ENCODE measurements around the gene MAML1.

The MAML1 gene

DNA sequence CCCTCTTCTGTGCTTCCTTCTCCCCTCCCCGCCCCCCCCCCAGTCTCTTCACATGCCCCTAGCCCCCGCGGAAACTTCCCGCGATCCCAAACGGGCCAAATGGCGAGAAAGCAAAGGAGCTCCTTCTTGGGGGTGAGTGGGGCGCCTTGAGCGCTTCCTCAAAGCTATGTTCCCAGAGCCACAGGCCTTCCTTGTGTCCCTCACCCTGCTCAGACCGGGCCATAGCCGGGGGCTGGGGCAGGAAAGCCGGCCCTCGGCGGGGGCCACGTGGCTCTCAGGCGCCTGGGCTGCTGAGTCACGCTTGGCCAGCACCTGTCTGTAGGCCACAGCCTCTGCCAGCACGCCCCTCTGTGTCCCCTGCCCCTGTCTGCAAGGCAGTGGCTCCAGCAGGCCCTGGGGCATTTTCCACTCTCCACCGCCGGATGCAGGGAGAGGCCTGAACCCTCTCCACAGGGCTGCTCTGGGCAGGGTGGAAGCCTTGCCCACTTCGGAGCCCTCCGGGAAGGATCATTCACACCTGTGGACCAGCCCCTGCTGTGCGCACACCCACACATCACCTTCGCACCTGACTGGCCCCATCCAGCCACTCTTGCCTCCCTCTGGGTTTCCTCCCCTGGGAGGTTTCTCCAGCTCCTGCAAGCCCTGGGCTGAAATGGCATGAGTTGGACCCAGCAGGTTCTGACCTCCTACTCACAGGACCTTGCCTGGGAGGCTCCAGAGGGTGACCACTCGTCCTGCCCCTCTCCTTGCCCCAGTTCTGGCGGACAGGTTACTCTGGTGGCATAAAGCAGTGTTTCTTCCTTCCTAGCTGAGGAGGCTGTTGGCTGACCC lies 86.9 kb downstream of the MAML1 start:
- peaks cover 72% of the 10 kb centered on the region for H3K4me1 ChIP-seq (ENCODE audit: control insufficient read depth, insufficient read depth, low read length)
- peak overlapping the region; percentile 78 to 95 for H3K9ac ChIP-seq (ENCODE audit: low read length in 2 of 2)
- peak overlapping the region; percentile 89 to 93 for H3K4me3 ChIP-seq (ENCODE audit: low read length in 2 of 2)
- peaks cover 15 to 17% of the 10 kb centered on the region in 2 donors for H3K36me3 ChIP-seq (ENCODE audit: control insufficient read depth in 2 of 2, insufficient read depth in 2 of 2, low read length in 2 of 2)
- H3K27ac ChIP-seq (ENCODE audit: low read length) = peak overlapping the region; percentile 99
- H3K9me3 ChIP-seq (ENCODE audit: control insufficient read depth in 2 of 2, low read length in 2 of 2) = no peaks in the 10 kb centered on the region
- no peaks in the 10 kb centered on the region for H3K27me3 ChIP-seq (ENCODE audit: control insufficient read depth in 1 of 2, insufficient read depth in 2 of 2, low read length in 2 of 2)

- H3K9ac ChIP-seq (ENCODE audit: low read length in 2 of 2) = peak overlapping the region; percentile 78 to 95
- peak overlapping the region; percentile 99 for H3K27ac ChIP-seq (ENCODE audit: low read length)
- peaks cover 77% of the 10 kb centered on the region for H3K4me1 ChIP-seq (ENCODE audit: control insufficient read depth, insufficient read depth, low read length)
- H3K27me3 ChIP-seq (ENCODE audit: control insufficient read depth in 1 of 2, insufficient read depth in 2 of 2, low read length in 2 of 2) = no peaks in the 10 kb centered on the region
- H3K4me3 ChIP-seq (ENCODE audit: low read length in 2 of 2) = peak overlapping the region; percentile 89 to 93
- peaks cover 21 to 23% of the 10 kb centered on the region in 2 donors for H3K36me3 ChIP-seq (ENCODE audit: control insufficient read depth in 2 of 2, insufficient read depth in 2 of 2, low read length in 2 of 2)
- no peaks in the 10 kb centered on the region for H3K9me3 ChIP-seq (ENCODE audit: control insufficient read depth in 2 of 2, low read length in 2 of 2)
Observed at GRCh38 chr5:179820127-179820482, 87.5 kb downstream of the MAML1 start.

DNA sequence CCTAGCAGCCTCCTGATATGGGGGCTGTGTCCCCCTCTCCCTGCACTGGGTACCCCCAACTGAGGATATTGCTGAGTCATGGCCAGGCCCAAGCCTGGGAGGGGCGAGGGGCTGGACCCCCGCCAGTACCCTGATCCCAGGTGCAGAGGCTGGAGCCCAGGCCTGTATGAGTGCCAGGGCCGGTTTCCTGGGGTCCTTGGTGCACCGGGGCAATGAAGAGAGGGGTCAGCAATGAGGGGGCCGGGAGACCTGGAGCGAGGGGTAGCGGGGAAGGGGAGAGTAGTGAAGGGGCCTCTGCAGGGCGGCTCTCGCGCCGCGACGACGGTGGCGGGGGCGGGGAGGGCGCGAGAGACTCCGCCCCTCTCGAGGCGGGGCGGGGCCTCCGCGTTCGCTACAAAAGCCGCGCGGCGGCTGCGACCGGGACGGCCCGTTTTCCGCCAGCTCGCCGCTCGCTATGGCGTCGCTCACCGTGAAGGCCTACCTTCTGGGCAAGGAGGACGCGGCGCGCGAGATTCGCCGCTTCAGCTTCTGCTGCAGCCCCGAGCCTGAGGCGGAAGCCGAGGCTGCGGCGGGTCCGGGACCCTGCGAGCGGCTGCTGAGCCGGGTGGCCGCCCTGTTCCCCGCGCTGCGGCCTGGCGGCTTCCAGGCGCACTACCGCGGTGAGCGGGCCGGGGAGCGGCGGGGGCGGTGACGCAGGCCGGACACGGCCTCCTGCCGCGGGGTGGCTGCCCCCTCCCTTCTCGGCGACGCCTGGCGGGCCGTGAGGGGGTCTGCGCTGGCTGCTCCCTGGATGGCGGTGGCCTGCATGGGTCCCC lies 88.1 kb downstream of the MAML1 start, which contains the start of gene SQSTM1:
TSS of gene SQSTM1 (plus strand) at position 423 of the 815 bp plus-strand sequence. CDS start at position 455, 32 bp downstream.
- H3K9me3 ChIP-seq (ENCODE audit: control insufficient read depth in 2 of 2, low read length in 2 of 2) = no peaks in the 10 kb centered on the region
- no peaks in the 10 kb centered on the region for H3K27me3 ChIP-seq (ENCODE audit: control insufficient read depth in 1 of 2, insufficient read depth in 2 of 2, low read length in 2 of 2)
- peak within 1 kb of the TSS; percentile 95 to 96 for H3K9ac ChIP-seq (ENCODE audit: low read length in 2 of 2)
- peaks cover 25 to 29% of the 10 kb centered on the region in 2 donors for H3K36me3 ChIP-seq (ENCODE audit: control insufficient read depth in 2 of 2, insufficient read depth in 2 of 2, low read length in 2 of 2)
- H3K4me1 ChIP-seq (ENCODE audit: control insufficient read depth, insufficient read depth, low read length) = peaks cover 83% of the 10 kb centered on the region
- peak within 1 kb of the TSS; percentile 89 to 93 for H3K4me3 ChIP-seq (ENCODE audit: low read length in 2 of 2)
- H3K27ac ChIP-seq (ENCODE audit: low read length) = peak within 1 kb of the TSS; percentile 99

DNA sequence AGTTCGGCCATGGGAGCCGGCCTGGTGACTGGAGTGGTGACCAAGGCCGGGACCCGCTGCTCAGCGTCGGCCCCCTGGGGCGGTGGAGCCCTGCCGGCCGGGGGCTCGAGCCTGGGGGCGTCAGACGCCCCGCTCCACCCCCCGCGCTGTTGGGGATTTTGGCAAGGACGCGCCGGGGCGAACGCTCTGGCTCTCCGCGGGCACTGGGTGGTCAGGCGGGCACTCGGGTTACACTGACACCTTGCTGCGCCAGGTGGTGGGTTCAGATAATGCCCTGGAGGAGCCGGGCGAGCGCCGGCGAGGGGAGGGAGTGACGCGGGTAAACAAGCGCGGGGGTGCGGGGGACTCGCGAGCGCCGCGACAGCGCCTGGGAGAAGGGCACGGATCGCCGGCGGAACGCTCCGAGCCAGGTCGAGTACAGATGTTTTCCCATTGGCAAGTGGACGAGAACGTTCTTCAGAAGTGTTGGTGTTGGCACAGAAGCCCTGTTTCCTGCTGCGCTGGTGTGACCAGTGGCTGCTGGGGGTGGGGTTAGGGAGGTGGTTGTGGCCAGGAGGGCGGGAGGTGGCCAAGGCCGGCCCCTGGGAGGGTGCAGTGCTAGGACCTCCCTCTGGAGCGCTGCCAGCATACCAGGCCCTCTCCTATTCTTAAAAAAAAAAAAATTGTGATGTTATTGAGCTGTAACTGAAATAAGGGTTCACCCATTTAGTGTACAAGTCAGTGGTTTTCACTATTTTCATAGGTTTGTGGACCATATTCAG lies 88.9 kb downstream of the MAML1 start:
- no peaks in the 10 kb centered on the region for H3K27me3 ChIP-seq (ENCODE audit: control insufficient read depth in 1 of 2, insufficient read depth in 2 of 2, low read length in 2 of 2)
- H3K36me3 ChIP-seq (ENCODE audit: control insufficient read depth in 2 of 2, insufficient read depth in 2 of 2, low read length in 2 of 2) = peaks cover 31 to 34% of the 10 kb centered on the region in 2 donors
- peak overlapping the region; percentile 99 for H3K27ac ChIP-seq (ENCODE audit: low read length)
- H3K9ac ChIP-seq (ENCODE audit: low read length in 2 of 2) = peak overlapping the region; percentile 95 to 96
- no peaks in the 10 kb centered on the region for H3K9me3 ChIP-seq (ENCODE audit: control insufficient read depth in 2 of 2, low read length in 2 of 2)
- H3K4me3 ChIP-seq (ENCODE audit: low read length in 2 of 2) = peak overlapping the region; percentile 89 to 93
- H3K4me1 ChIP-seq (ENCODE audit: control insufficient read depth, insufficient read depth, low read length) = peaks cover 83% of the 10 kb centered on the region

- H3K4me3 ChIP-seq (ENCODE audit: low read length in 2 of 2) = peak overlapping the region; percentile 89 to 93
- no peaks in the 10 kb centered on the region for H3K9me3 ChIP-seq (ENCODE audit: control insufficient read depth in 2 of 2, low read length in 2 of 2)
- peaks cover 35 to 37% of the 10 kb centered on the region in 2 donors for H3K36me3 ChIP-seq (ENCODE audit: control insufficient read depth in 2 of 2, insufficient read depth in 2 of 2, low read length in 2 of 2)
- peak overlapping the region; percentile 75 to 95 for H3K9ac ChIP-seq (ENCODE audit: low read length in 2 of 2)
- H3K27me3 ChIP-seq (ENCODE audit: control insufficient read depth in 1 of 2, insufficient read depth in 2 of 2, low read length in 2 of 2) = no peaks in the 10 kb centered on the region
- peak overlapping the region; percentile 31 for H3K27ac ChIP-seq (ENCODE audit: low read length)
- peaks cover 79% of the 10 kb centered on the region for H3K4me1 ChIP-seq (ENCODE audit: control insufficient read depth, insufficient read depth, low read length)
Observed at GRCh38 chr5:179822059-179822432, 89.4 kb downstream of the MAML1 start.

DNA sequence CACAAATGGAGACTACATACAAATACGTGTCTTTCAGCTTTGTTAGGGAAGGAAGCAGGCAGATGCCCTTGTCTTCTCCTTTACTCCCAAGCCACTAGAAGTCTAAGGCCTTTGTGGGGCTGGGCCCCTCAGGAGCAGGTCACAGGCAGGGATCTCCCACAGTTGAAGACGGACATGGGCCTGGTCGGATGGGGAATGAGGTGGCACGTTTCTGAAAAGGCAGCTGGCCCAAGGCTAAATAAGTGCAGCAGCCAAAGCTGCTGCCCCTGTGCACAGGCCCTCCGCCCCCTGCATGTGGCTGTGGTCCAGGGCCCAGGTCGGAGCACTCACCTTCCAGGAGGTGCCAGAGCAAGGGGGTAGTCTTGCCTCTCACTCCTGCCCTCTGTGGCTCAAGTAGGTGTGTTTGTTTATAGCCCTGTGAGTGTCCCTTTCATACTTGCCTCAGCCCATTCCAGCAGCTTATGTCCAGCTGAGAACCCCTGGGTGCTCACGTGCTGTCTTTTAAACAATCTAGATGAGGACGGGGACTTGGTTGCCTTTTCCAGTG lies 89.9 kb downstream of the MAML1 start:
- no peaks in the 10 kb centered on the region for H3K27me3 ChIP-seq (ENCODE audit: control insufficient read depth in 1 of 2, insufficient read depth in 2 of 2, low read length in 2 of 2)
- peaks cover 38 to 39% of the 10 kb centered on the region in 2 donors for H3K36me3 ChIP-seq (ENCODE audit: control insufficient read depth in 2 of 2, insufficient read depth in 2 of 2, low read length in 2 of 2)
- no peaks in the 10 kb centered on the region for H3K9me3 ChIP-seq (ENCODE audit: control insufficient read depth in 2 of 2, low read length in 2 of 2)
- peak overlapping the region; percentile 89 to 93 for H3K4me3 ChIP-seq (ENCODE audit: low read length in 2 of 2)
- peaks cover 77% of the 10 kb centered on the region for H3K4me1 ChIP-seq (ENCODE audit: control insufficient read depth, insufficient read depth, low read length)
- peak overlapping the region; percentile 60 to 95 for H3K9ac ChIP-seq (ENCODE audit: low read length in 2 of 2)
- peak overlapping the region; percentile 31 for H3K27ac ChIP-seq (ENCODE audit: low read length)

DNA sequence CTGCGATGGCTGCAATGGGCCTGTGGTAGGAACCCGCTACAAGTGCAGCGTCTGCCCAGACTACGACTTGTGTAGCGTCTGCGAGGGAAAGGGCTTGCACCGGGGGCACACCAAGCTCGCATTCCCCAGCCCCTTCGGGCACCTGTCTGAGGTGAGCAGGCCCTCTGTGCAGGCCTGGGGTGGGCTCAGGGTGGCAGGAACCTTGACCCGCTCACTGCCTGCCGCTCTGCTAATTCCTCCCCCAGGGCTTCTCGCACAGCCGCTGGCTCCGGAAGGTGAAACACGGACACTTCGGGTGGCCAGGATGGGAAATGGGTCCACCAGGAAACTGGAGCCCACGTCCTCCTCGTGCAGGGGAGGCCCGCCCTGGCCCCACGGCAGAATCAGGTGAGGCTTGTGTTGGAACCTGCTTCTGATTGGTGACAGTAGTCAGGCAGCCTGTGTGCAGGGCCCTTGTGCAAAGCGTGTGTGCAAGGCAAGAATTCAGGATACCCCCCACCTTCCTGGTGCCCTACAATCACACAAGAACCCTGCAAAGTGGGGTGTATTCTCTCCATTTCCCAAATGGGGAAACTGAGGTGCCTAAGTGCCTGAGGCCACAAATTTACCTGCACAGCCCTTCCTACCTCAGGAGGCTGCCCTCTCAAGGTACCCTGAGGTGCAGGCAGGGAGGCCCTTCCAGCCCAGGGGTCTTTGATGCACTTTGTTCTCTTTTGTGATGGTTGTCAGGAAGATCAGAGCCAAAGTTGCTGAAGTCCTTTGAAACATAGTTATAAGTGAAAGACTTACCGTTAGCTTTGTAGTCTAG lies 91.5 kb downstream of the MAML1 start:
- Histone ChIP-seq H3K4me3 (ENCODE audit: low read length in 2 of 2) (peak overlapping the region in 1 of 2 donors; percentile 15), H3K27ac (ENCODE audit: low read length) (no peak overlapping the region), H3K9ac (ENCODE audit: low read length in 2 of 2) (no peak overlapping the region), H3K4me1 (ENCODE audit: control insufficient read depth, insufficient read depth, low read length) (peaks cover 68% of the 10 kb centered on the region), H3K36me3 (ENCODE audit: control insufficient read depth in 2 of 2, insufficient read depth in 2 of 2, low read length in 2 of 2) (peaks cover 48 to 53% of the 10 kb centered on the region in 2 donors), H3K27me3 (ENCODE audit: control insufficient read depth in 1 of 2, insufficient read depth in 2 of 2, low read length in 2 of 2) (no peaks in the 10 kb centered on the region), H3K9me3 (ENCODE audit: control insufficient read depth in 2 of 2, low read length in 2 of 2) (no peaks in the 10 kb centered on the region)

- H3K4me3 ChIP-seq (ENCODE audit: low read length in 2 of 2) = no peak overlapping the region
- H3K36me3 ChIP-seq (ENCODE audit: control insufficient read depth in 2 of 2, insufficient read depth in 2 of 2, low read length in 2 of 2) = peaks cover 54 to 58% of the 10 kb centered on the region in 2 donors
- no peak overlapping the region for H3K27ac ChIP-seq (ENCODE audit: low read length)
- H3K9me3 ChIP-seq (ENCODE audit: control insufficient read depth in 2 of 2, low read length in 2 of 2) = no peaks in the 10 kb centered on the region
- no peaks in the 10 kb centered on the region for H3K27me3 ChIP-seq (ENCODE audit: control insufficient read depth in 1 of 2, insufficient read depth in 2 of 2, low read length in 2 of 2)
- peaks cover 62% of the 10 kb centered on the region for H3K4me1 ChIP-seq (ENCODE audit: control insufficient read depth, insufficient read depth, low read length)
- no peak overlapping the region for H3K9ac ChIP-seq (ENCODE audit: low read length in 2 of 2)
Observed at GRCh38 chr5:179824745-179825112, 92.1 kb downstream of the MAML1 start.

DNA sequence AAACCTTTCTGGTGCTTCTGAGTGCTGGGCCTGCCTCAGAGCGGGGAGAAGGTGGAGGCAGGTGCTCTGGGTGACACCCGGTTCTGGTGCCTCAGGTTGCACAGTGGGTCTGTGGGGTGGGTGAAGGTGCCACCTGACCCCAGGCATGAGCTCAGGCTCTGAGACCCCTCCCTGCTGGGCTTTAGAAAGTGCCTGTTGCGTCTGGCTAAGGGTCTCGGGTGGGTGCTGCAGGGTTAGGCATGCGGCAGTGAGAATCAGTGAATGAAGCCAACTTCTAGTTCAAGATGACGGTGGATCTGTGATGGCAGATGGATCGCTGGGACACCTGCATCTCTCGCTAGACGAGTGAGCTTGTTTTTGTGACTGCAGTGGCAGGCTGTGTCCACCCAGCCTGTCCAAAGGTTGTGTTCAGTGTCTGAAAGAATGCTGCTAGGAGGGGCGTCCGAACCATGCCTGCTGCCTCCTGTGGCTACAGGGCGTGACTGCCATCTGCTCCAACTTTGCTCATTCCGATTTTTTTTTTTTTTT lies 93.1 kb downstream of the MAML1 start:
- H3K4me1 ChIP-seq (ENCODE audit: control insufficient read depth, insufficient read depth, low read length) = peaks cover 53% of the 10 kb centered on the region
- no peak overlapping the region for H3K27ac ChIP-seq (ENCODE audit: low read length)

More for the DNA sequence above, 93.1 kb downstream of the MAML1 start:
- H3K9ac ChIP-seq (ENCODE audit: low read length in 2 of 2) = no peak overlapping the region
- H3K9me3 ChIP-seq (ENCODE audit: control insufficient read depth in 2 of 2, low read length in 2 of 2) = no peaks in the 10 kb centered on the region
- H3K36me3 ChIP-seq (ENCODE audit: control insufficient read depth in 2 of 2, insufficient read depth in 2 of 2, low read length in 2 of 2) = peaks cover 62 to 64% of the 10 kb centered on the region in 2 donors
- H3K4me3 ChIP-seq (ENCODE audit: low read length in 2 of 2) = no peak overlapping the region
- no peaks in the 10 kb centered on the region for H3K27me3 ChIP-seq (ENCODE audit: control insufficient read depth in 1 of 2, insufficient read depth in 2 of 2, low read length in 2 of 2)
